ENCODE data around the gene ABCA5. TPM values are rescaled to one million over a fixed set of nuclear protein-coding genes. Genes with fewer than 3 reads are reported as not detected.
"Not testable (repeated sequence)": the region's sequence is repeated elsewhere in the genome, so short reads cannot be mapped to it uniquely, and the experiment has no call there.

Gene ABCA5
- total RNA-seq, 1 donor from 2014 or later: 44.3 TPM

GRCh38 chr17:69325518-69326376 is 1.2 kb downstream of the ABCA5 start:
- DNase-seq (ENCODE audit: low spot score): peak; percentile 29

- no peak for DNase-seq (ENCODE audit: low spot score)
Measured at GRCh38 chr17:69323806-69324205, 3.1 kb downstream of the ABCA5 start.

GRCh38 chr17:69320908-69321238 is 6.1 kb downstream of the ABCA5 start:
- no peak for DNase-seq (ENCODE audit: low spot score)

DNA sequence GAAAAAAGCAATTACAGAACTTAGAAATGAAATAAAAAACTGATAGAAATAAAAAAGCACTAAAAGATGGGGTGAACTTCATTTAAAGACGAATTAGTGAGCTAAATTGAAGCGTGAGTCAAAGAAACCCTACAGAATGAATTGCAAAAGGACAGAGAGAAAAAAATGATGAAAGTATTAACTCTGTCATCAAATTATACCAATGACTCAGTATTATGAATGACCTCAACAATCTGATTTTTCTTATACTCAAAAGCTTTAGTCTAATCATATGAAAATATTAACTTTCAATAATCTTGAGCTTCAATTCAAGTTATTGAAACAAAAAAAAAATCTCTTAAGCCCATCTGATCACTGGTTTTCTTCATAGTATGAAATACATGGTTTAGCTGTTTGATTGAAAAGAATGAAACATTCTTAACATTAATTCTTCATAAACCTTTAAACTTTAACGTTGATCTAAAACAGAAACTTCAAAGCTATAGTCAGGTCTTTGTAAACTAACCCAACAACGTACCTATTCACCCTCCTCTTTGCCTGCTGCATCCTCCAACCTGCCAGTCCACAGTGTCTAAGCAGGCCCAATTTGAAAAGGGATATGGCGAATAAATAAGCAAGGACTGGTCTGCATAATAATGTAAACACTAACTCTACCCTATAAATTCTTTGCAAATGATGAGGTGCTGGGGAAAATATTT is 6.6 kb downstream of the ABCA5 start:
- no peak for DNase-seq (ENCODE audit: low spot score)

DNA sequence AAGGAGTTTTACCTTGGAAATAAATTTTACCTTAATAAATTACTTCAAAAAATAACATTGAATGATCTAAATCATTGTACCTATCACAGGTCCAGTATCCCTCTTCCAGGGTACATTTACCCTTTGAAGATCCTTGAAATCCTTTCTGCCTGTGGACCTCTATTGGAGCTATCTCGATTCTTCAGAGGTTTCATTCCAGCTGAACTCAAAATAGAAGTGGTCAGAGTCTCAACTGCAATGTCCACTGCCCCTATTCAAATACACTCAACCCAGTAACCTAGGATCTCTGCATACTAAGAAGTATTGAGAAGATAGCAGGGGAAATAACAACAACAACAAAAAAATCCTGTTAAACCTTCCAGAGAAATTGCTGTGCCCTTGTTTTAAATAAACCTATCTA is 9.3 kb downstream of the ABCA5 start:
- DNase-seq (ENCODE audit: low spot score): no peak

DNA sequence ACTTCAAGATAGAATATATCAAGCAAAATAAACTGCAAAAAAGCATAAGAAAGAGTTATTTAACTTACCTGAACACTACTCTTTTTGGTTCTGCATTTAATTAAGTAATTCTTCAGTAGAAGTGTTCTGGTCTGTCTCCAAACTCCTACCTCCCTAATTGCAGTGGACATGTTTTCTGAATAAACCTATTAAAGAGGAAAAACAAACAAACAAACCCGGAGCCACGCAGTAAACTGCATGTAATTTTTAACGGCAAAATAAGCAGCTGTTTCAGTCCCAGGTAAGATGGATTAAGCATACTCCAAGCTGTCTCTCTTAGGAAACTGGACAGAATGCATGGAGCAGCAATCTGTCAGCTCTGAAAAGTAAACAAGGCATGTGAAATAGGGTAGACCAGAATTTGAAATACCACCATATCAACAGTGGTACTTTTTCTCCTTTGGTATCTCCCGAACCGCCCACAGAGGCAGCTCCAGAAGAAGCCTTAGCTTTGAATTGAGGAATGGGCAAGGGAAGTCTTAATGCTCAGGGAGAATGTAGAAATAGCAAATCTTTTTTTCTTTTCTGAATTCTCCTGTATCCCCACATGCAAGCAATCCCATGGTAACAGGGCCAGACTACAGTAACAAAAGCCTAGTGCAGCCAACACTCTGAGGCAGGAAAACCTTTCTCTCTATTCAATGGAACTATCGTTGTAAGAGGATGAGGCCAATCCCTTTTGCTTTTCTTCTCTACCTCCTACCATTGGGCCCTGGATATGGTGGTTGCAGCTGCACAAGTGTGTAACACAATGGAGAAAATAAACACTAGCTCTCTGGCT is 12.5 kb downstream of the ABCA5 start:
- DNase-seq (ENCODE audit: low spot score): no peak

GRCh38 chr17:69305177-69305576 is 21.8 kb downstream of the ABCA5 start:
- no peak for DNase-seq (ENCODE audit: low spot score)

DNA sequence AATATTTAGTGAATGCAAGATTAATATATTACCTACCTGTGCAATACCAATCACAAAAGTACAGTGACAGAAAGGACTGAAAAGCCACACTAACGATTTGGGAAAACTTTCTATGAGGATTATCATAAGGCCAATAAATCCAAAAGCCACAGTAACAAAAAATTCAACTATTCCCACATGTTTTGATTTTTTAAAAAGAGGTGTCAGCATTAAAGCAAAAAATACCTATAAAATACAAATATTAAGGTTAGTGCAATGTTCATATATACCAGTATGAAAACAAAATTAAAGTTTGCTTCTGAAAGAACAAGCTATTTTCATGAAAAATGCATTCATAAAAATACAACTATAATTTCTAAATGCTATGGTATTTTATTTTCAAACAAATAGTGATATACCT is 24.3 kb downstream of the ABCA5 start:
- DNase-seq (ENCODE audit: low spot score): no peak

- no peak for DNase-seq (ENCODE audit: low spot score)
Measured at GRCh38 chr17:69300222-69300621, 26.7 kb downstream of the ABCA5 start.

DNA sequence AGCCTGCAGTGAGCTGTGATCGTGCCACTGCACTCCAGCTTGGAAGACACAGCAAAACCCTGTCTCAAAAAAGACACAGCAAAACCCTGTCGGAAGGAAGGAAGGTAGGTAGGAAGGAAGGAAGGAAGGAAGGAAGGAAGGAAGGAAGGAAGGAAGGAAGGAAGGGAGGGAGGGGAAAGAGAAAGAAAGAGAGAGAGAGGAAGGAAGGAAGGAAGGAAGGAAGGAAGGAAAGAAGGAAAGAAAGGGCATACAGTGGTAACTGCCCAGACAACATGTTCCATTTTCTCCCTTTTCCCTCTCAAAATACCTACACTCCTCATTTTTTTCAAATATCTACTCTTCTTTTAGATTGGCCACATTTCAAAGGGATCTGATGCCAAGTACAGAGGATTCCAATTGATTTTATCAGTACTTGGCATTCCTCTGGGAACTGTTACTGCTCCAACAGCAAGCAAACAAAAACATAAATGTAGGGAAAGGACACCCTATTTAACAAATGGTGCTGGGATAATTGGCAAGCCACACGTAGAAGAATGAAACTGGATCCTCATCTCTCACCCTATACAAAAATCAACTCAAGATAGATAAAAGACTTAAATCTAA is 28.7 kb downstream of the ABCA5 start:
- not testable (repeated sequence) for DNase-seq (ENCODE audit: low spot score)

DNA sequence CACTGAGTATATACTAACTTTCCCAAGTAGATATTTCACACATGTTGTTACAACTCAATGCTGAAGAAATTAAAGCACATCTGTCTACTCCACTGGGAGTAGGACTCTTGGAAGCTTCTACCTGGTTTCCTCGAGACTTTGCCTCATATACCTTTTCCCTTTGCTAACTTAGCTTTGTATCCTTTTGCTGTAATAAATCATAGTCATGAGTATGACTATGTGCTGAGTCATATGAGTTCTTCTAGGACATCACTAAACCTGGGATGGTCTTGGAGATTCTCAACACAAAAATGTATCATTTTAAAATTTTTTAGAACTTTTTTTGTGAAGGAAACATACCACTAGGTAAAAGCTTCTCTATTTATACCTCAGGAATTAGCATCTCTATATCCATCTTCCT is 39.8 kb downstream of the ABCA5 start:
- DNase-seq (ENCODE audit: low spot score): no peak

GRCh38 chr17:69286257-69286656 is 40.7 kb downstream of the ABCA5 start:
- no peak for DNase-seq (ENCODE audit: low spot score)

GRCh38 chr17:69284646-69285045 is 42.3 kb downstream of the ABCA5 start:
- no peak for DNase-seq (ENCODE audit: low spot score)

GRCh38 chr17:69282002-69282401 is 44.9 kb downstream of the ABCA5 start:
- no peak for DNase-seq (ENCODE audit: low spot score)

DNA sequence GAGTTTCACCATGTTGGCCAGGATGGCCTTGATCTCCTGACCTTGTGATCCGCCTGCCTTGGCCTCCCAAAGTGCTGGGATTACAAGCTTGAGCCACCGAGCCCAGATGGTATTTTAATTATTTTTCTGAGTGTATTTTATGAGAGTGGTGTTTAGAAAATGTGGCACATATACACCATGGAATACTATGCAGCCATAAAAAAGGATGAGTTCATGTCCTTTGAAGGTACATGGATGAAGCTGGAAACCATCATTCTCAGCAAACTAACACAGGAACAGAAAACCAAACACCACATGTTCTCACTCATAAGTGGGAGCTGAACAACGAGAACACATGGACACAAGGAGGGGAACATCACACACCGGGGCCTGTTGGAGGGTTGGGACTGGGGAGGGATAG is 50.7 kb downstream of the ABCA5 start:
- not testable (repeated sequence) for DNase-seq (ENCODE audit: low spot score)

DNA sequence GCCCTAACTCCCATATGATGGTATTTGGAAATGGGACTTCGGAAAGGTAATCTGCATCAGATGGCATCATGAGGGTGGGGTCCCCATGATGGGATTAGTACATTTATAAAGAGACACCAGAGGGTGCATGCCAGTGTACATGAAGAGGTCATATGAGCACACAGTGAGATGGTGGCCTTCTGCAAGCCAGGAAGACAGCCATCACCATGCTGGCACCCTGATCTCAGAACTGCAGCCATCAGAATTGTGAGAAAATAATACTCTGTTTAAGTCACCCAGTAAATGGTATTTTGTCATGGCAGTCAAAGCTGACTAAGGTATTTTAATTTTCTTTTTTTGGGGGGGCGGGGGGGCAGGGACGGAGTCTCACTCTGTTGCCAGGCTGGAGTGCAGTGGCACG is 51.2 kb downstream of the ABCA5 start:
- no peak for DNase-seq (ENCODE audit: low spot score)

DNA sequence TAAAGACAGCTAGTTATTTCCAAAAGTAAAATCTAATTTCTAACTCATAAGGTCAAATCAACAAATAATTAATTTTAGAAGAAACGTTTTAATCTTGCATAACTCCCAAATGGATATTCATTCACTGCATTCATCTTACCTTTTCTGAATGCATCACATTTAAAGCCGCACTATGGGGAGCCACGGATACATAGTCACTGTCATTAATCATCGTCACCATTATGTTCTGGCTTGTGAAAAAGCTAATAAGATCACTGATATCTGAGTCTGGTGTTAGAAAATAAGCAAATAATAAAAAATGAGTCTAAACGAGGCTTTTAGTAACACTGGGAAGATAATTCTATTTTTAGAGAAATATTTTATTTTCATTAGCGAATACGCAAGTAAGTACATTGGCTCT is 55.9 kb downstream of the ABCA5 start:
- DNase-seq (ENCODE audit: low spot score): no peak

DNA sequence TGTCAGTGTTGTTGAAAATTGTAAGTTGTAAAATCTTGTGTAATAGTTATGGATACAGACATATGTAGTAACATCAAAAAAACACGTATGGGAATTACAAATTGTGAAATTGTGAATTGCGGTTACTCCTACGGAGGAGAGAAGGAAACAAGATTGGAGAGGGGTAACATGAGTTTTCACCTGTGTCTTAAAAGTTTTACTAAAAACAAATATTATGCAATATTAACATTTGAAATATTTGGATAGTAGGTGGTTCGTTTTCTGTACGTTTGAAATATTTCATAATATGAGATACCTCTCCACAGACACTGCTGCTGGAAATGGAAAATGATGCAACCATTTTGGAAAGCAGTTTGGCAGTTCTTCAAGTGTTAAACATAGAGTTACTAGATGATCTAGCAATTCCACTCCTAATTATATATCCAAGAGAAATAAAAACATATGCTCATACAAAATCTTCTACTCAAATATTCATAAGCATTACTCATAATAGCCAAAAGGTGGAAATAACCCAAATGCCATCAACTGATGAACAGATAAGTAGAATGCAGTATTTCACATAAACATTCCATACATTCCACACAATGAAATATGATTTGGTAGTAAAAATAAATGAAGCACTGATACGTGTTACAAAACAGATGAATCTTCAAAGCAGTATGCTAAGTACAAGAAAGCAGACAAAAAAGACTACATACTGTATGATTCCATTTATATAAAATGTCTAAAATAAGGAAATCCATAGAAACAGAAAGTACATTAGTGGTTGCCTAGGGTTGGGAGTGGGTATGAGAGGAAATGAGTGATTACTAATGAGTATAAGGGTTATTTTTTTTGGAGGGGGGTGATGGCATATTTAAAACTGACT is 57.6 kb downstream of the ABCA5 start:
- peak; percentile 31 for DNase-seq (ENCODE audit: low spot score)

- DNase-seq (ENCODE audit: low spot score): no peak
Measured at GRCh38 chr17:69268543-69269014, 58.4 kb downstream of the ABCA5 start.

DNA sequence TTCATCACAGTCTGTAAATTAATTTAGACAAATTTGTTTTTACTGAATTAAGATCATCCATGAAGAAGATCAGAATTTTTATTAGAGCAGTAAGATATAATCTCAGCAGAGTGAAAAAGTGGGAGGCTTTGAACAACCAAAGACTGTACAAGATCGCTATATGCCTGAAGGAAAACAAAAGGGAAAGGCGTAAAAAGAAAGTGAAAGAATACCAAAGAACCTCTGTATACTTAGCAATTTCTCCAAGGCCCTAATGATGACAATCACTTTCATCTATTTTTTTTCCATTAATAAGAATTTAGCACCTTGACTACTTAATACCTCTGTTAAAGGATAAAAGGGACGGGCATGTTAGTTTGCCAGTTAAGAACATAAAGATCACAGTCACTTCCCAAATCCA is 59.7 kb downstream of the ABCA5 start:
- DNase-seq (ENCODE audit: low spot score): no peak

DNA sequence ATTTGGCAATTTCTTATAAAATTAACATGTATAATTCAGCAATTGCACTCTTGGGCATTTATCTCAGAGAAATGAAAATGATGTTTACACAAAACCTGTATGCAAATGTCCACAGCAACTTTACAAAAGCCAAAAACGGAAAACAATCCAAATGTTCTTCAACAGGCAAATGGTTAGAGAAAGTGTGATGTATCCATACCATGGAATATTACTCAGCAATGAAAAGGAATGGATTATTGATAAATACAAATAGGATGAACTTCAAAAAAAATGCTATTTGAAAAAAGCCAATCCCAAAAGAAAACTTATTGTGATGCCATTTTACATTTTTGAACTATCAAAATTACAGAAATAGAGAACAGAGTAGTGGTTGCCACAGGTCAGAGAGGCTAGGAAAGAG is 61.1 kb downstream of the ABCA5 start:
- no peak for DNase-seq (ENCODE audit: low spot score)
